Measurements from ENCODE around the gene MAP3K3.

GRCh38 chr17:63573634-63574033 is 48.6 kb upstream of the MAP3K3 start:
- TF ChIP-seq POLR2AphosphoS5 (IDR thresholded peaks at IDR 0.05; ENCODE audit: low read depth) = no peak
- no peak for TF ChIP-seq CTCF (IDR thresholded peaks at IDR 0.05; ENCODE audit: insufficient read depth, low read length)
- no peak for TF ChIP-seq GABPA (IDR thresholded peaks at IDR 0.05; ENCODE audit: low read depth)
- TF ChIP-seq, protein P1, sequence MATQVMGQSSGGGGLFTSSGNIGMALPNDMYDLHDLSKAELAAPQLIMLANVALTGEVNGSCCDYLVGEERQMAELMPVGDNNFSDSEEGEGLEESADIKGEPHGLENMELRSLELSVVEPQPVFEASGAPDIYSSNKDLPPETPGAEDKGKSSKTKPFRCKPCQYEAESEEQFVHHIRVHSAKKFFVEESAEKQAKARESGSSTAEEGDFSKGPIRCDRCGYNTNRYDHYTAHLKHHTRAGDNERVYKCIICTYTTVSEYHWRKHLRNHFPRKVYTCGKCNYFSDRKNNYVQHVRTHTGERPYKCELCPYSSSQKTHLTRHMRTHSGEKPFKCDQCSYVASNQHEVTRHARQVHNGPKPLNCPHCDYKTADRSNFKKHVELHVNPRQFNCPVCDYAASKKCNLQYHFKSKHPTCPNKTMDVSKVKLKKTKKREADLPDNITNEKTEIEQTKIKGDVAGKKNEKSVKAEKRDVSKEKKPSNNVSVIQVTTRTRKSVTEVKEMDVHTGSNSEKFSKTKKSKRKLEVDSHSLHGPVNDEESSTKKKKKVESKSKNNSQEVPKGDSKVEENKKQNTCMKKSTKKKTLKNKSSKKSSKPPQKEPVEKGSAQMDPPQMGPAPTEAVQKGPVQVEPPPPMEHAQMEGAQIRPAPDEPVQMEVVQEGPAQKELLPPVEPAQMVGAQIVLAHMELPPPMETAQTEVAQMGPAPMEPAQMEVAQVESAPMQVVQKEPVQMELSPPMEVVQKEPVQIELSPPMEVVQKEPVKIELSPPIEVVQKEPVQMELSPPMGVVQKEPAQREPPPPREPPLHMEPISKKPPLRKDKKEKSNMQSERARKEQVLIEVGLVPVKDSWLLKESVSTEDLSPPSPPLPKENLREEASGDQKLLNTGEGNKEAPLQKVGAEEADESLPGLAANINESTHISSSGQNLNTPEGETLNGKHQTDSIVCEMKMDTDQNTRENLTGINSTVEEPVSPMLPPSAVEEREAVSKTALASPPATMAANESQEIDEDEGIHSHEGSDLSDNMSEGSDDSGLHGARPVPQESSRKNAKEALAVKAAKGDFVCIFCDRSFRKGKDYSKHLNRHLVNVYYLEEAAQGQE (IDR thresholded peaks at IDR 0.05; ENCODE audit: insufficient replicate concordance, low read depth) = no peak

All from HL-60 (cell line).